Measurements from ENCODE around the gene SLC7A1.

GRCh38 chr13:29587645-29588044 is 7.8 kb downstream of the SLC7A1 start:
- TF ChIP-seq EZH2 (conservative IDR thresholded peaks at IDR 0.05; ENCODE audit: low read depth, low read length) (no peak), CTCF (CRISPR knock-in tag; IDR thresholded peaks at IDR 0.05) (no peak), ATF6 (CRISPR knock-in tag; conservative IDR thresholded peaks at IDR 0.05) (no peak), REST (IDR thresholded peaks at IDR 0.05; ENCODE audit: borderline replicate concordance in 1 of 2, low read depth in 1 of 2, low read length in 2 of 2) (no peak), ZNF605 (CRISPR knock-in tag; IDR thresholded peaks at IDR 0.05) (no peak), ZFP90 (CRISPR knock-in tag; IDR thresholded peaks at IDR 0.05; ENCODE audit: borderline replicate concordance) (no peak)
